TTC549 (cell line): Measurements from ENCODE around the gene CFAP221.

Experiments
- FAIRE-seq: peaks from 2 replicates; lab custom pipeline; 2012; peaks lifted over from hg19 to GRCh38; lab: Jason Lieb, UNC

CFAP221 gene

DNA sequence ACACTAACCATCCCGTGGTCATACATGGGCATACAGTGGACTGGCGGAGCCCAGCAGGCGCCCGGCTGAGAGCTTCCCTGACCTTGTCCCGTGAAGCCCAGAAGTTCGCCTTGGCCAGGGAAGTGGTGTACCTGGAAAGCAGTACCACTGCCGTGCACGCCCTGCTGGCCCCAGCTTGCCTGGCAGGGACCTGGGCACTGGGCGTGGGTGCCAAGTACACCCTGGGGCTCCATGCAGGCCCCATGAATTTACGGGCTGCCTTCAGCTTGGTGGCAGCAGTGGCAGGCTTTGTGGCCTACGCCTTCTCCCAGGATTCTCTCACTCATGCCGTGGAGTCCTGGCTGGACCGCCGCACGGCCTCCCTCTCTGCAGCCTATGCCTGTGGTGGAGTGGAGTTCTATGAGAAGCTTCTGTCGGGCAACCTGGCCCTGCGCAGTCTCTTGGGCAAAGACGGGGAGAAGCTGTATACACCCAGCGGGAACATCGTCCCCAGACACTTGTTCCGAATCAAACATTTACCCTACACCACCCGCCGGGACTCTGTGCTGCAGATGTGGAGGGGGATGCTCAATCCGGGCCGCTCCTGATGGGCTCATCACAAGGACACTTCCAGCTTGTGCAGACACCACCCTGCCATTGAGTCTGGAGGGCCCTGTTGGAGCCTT, 137.1 kb downstream of the CFAP221 start:
- FAIRE-seq = no peak

GRCh38 chr2:119681868-119682220, 137.6 kb downstream of the CFAP221 start:
- FAIRE-seq = no peak

- no peak for FAIRE-seq
Measured at GRCh38 chr2:119682578-119682977, 138.3 kb downstream of the CFAP221 start.

DNA sequence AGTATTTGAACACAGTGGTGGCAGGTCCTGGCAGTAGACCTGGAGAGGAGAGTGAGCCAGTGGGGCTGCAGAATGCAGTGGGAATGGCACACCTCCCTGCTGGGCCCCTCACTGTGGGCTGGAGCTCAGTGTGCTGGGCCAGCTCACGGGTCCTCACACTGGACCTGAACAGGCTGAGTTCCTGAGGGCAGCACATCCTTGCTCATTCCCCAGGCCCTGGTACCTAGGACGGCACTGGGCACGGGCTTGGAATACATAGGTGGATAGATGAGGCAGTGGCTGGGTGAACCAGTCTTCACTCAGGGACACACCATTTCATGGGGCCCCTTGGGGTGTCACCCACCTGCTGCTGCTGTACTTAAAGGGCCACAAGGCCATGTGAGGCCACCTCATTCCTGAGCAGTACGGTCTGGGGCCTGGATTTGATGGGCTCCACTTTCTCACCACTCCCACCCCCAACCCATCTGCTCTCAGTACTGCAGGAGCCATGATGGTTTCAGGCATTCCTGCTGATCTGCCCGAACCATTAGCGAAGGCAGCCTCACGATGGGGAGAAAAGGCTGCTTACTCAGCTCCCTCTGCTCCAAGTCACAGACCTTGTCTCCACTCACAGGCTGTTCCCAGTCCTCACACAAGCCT, 138.9 kb downstream of the CFAP221 start:
- FAIRE-seq = no peak

- no peak for FAIRE-seq
Measured at GRCh38 chr2:119683713-119684443, 139.6 kb downstream of the CFAP221 start.

GRCh38 chr2:119684518-119684917, 140.3 kb downstream of the CFAP221 start:
- no peak for FAIRE-seq

GRCh38 chr2:119688616-119689015, 144.4 kb downstream of the CFAP221 start:
- FAIRE-seq = no peak

GRCh38 chr2:119689218-119689617, 145.0 kb downstream of the CFAP221 start:
- FAIRE-seq = no peak

GRCh38 chr2:119691189-119691588, 146.9 kb downstream of the CFAP221 start:
- no peak for FAIRE-seq

GRCh38 chr2:119691651-119692245, 147.5 kb downstream of the CFAP221 start:
- no peak for FAIRE-seq

DNA sequence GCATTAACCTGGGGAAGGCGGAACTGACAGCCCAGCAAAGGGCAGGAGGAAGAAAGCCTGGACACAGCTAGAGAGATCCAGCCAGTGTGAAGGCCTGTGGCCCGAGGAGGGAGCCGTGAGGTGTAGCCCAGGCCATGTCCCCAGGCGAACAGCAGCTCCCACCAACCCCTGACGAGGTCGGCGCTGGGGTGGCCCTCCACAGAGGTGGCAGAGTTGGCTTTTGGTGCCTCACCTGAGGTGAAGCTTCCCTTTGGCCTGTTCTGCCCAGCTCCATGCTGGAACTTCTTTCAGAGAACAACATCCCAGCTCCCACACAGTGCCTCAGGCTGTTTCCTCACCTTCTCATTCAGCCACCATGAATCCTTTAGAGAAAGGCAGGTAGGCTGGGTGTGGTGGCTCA, 148.1 kb downstream of the CFAP221 start:
- no peak for FAIRE-seq

- no peak for FAIRE-seq
Measured at GRCh38 chr2:119692954-119693353, 148.7 kb downstream of the CFAP221 start.

GRCh38 chr2:119693567-119693966, 149.3 kb downstream of the CFAP221 start:
- no peak for FAIRE-seq

DNA sequence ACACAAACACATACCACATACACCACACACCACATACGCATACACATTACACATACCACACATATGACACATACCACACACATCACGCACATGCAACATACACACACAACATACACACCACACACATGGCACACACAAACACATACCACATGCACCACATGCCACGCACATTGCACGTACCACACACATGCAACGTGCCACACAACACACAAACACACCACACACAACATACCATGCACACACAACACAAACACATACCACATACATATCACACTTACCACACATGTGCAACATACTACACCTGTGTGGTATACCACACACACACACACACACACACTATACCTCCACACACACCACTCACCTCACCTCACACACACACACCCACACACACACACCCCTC, 149.7 kb downstream of the CFAP221 start:
- no peak for FAIRE-seq

- FAIRE-seq = no peak
Measured at GRCh38 chr2:119694470-119694844, 150.2 kb downstream of the CFAP221 start.

DNA sequence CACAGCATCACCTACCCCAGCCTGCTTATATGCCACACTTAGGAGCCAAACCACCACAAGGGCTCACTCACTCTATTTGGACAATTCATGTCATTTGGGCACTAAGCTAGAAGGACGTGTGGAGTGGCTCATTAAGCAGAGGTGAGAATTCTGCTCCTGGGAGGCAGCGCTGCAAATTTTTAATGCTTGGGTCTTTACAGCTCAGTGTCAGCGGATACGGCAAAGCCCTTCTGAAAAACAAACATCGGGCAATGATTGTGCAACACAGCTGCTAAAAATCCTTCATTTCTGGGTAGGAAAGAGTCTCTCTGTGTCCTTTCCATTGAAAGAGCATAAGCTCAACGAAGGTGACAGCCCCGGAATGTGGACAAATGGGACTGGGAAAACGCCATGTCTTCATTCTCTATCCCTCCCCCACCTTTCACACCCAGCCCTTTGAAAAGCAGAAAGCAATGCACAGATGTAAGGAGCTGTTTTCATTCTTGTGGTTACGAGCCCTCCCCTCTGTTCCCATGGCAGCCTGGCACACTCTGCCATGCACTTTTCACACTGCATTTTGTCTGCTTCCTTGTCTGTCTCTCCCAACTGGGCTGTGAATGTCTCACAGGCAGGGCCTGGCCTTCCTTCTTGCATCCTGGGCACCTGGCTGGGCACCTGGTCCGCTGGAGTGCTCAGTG, 150.7 kb downstream of the CFAP221 start:
- FAIRE-seq = no peak

GRCh38 chr2:119696005-119696404, 151.8 kb downstream of the CFAP221 start:
- FAIRE-seq = no peak

DNA sequence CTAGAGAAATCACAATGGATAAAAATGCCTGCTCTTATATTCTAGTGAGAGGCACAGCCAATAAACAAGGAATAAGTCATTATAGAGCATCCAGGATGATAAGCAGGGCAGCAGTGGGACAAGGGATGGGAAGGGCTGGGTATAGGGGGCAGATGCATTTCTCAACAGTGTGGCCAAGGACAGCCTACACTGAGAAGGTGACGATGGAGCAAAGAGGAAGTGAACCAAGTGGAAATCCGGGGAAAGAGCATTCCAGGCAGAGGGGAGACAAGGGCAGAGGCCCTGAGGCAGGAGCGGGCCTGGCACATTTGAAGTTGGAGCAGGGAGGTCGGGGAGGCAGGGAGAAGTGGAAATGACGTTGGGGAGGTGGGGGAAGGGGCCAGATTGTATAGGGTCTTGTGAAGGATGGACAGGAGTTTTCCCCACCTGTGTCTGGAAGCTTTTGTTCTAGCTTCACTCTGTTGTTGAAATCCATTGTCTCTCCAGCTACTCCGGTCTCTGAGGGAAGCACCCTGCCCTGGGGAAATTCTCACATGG, 152.3 kb downstream of the CFAP221 start:
- no peak for FAIRE-seq

DNA sequence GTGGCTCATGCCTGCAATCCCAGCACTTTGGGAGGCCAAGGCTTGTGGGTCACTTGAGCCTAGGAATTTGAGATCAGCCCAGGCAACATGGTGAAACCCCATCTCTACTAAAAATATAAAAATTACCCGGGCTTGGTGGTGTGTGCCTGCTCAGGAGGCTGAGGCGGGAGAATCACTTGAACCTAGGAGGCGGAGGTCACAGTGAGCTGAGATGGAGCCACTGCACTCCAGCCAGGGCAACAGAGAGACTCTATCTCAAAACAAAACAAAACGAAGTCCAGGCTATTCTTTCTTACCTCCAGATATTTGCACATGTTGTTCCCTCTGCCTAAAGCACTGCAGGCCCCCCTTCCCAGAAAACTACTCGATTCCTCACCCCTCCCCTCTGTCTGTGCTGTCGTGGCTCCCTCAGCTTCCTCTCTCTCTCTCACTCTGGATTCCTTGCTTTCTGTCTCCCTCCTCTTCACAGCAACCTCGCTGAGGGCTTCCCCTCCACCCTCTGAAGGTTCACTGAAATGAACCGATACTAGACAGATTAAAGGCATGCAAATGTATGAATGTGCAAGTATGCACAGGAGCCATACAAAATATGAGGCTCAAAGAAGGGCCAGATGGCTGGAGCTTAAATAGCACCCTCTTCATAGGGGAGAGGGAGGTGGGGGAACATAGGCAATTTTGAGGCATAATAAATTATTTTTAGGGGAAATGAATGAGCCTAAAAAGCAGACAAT, 153.2 kb downstream of the CFAP221 start:
- no peak for FAIRE-seq

- no peak for FAIRE-seq
Measured at GRCh38 chr2:119698246-119698645, 154.0 kb downstream of the CFAP221 start.

DNA sequence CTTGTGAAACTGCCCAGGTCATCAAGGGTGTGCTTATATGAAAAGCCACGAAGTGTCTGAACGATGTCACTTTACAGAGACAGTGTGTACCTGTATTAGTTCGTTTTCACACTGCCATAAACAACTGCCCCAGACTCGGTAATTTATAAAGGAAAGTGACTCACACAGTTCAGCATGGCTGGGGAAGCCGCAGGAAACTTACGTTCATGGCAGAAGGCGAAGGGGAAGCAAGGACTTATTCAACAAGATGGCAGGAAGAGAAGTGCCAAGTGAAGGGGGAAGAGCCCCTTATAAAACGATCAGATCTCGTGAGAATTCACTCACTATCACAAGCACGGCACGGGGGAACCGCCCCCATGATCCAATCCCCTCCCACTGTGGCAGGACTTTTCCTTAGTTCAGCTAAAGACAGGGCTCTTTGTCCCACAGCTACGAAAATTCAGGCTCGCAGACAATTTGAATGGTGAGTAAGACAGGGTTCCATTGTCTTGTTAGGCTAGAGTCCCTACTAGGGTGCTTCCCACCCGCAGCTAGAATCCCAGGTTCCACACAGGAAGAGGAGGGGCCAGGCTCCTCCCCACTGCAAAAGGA, 154.9 kb downstream of the CFAP221 start:
- FAIRE-seq = no peak
